OCI-LY1 (cell line): Measurements from ENCODE around the gene NOXA1.

Experiments
- H2AFZ ChIP-seq: fragments of 200-600 bp; sonication (generic), shearing (Covaris generic); 2 replicates; pipeline ENCODE4 v1.6.0; 2014; ENCODE audit warnings: antibody characterized with exemption, mild to moderate bottlenecking, low read length
- H3F3A ChIP-seq: fragments of 200-600 bp; sonication (generic), shearing (Covaris generic); 2 replicates; pipeline ENCODE4 v1.6.0; 2014; ENCODE audit warnings: mild to moderate bottlenecking, antibody characterized with exemption, low read length, moderate library complexity; ENCODE audit not compliant: insufficient read depth
- H3K27ac ChIP-seq: fragments of 200-600 bp; sonication (generic); 2 replicates; pipeline ENCODE4 v1.5.1; 2014; ENCODE audit warnings: low read length, mixed run types, mild to moderate bottlenecking, low read depth; ENCODE audit not compliant: poor library complexity, severe bottlenecking
- H3K27me3 ChIP-seq: fragments of 200-600 bp; sonication (generic); 2 replicates; pipeline ENCODE4 v1.6.0; 2014; ENCODE audit warnings: antibody characterized with exemption, mild to moderate bottlenecking, low read length, moderate library complexity; ENCODE audit not compliant: insufficient read depth
- H3K36me3 ChIP-seq: fragments of 200-600 bp; sonication (generic); 2 replicates; pipeline ENCODE4 v1.6.1; 2014; ENCODE audit warnings: mild to moderate bottlenecking, antibody characterized with exemption, low read length, moderate library complexity, mixed read lengths; ENCODE audit not compliant: insufficient read depth
- H3K4me1 ChIP-seq: fragments of 200-600 bp; sonication (generic); 2 replicates; pipeline ENCODE4 v1.5.1; 2014; ENCODE audit warnings: mild to moderate bottlenecking, low read length, moderate library complexity; ENCODE audit not compliant: insufficient read depth, severe bottlenecking
- H3K4me2 ChIP-seq: fragments of 200-600 bp; sonication (generic), shearing (Covaris generic); 2 replicates; pipeline ENCODE4 v1.6.1; 2014; ENCODE audit warnings: low read length
- H3K4me3 ChIP-seq: fragments of 200-600 bp; sonication (generic); 2 replicates; pipeline ENCODE4 v1.5.1; 2014; ENCODE audit warnings: low read length, low read depth, mild to moderate bottlenecking, mixed read lengths; ENCODE audit not compliant: poor library complexity, severe bottlenecking
- H3K79me2 ChIP-seq: fragments of 200-600 bp; shearing (Covaris generic); 2 replicates; pipeline ENCODE4 v1.6.1; 2016; ENCODE audit warnings: mixed run types, low read length, mixed read lengths; ENCODE audit not compliant: insufficient read depth
- H3K9ac ChIP-seq: fragments of 200-600 bp; sonication (generic), shearing (Covaris generic); 2 replicates; pipeline ENCODE4 v1.6.1; 2014; ENCODE audit warnings: mild to moderate bottlenecking, low read length, mixed read lengths
- H3K9me2 ChIP-seq: fragments of 200-600 bp; sonication (generic), shearing (Covaris generic); 2 replicates; pipeline ENCODE4 v1.6.1; 2014; ENCODE audit warnings: low read depth, mild to moderate bottlenecking, low read length, mixed read lengths
- H3K9me3 ChIP-seq: fragments of 200-600 bp; shearing (Covaris generic); 2 replicates; pipeline ENCODE4 v1.6.1; 2014; ENCODE audit warnings: low read length, mixed read lengths
- H4K20me1 ChIP-seq: fragments of 200-600 bp; sonication (generic), shearing (Covaris generic); 2 replicates; pipeline ENCODE4 v1.6.0; 2016; ENCODE audit warnings: mild to moderate bottlenecking, low read length; ENCODE audit not compliant: insufficient read depth
- CTCF ChIP-seq: fragments of 200-600 bp; sonication (generic), shearing (Covaris generic); IDR thresholded peaks from 2 replicates; pipeline ENCODE4 v1.5.1; 2017; ENCODE audit warnings: mild to moderate bottlenecking, antibody characterized with exemption, low read length, moderate library complexity, mixed read lengths
- EZH2 ChIP-seq: fragments of 200-600 bp; sonication (generic), shearing (Covaris generic); IDR thresholded peaks from 2 replicates; pipeline ENCODE4 v1.8.0; 2017; ENCODE audit warnings: borderline replicate concordance, mixed run types, mild to moderate bottlenecking, antibody characterized with exemption, low read length, moderate library complexity, mixed read lengths

The NOXA1 gene

DNA sequence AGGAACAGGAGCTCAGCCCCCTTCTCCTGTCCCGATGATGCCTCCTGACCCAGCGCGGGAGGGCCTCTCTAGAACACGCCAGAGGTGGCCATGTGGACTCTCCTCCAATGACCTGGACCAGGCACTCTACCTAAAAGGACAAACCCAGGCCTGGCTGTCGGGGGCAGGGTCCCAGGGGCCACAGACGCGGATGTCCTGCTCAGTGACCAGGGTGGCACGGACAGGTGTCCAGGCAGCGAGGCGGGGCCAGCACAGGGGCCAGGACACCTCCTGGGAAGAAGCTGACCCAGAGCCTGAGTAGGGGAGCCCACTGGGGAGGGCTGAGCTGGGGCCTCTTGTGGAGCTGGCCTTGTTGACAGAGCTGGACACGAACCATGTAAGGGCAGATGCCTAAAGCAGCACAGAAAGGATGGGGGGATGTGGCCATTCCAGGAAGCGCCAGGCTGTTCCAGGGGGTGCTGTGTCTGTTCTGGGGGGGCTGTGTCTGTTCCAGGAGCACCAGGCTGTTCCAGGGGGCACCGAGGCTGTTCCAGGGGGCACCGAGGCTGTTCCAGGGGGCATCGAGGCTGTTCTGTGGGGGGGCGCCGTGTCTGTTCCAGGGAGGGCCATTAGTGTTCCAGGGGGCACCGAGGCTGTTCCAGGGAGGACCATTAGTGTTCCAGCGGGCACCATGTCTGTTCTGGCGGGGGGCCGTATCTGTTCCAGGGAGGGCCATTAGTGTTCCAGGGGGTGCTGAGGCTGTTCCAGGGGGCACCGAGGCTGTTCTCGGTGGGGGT, 30.8 kb upstream of the NOXA1 start:
- no peak overlapping the region for H3K27ac ChIP-seq
- no peak overlapping the region for H3K4me2 ChIP-seq
- H3K4me3 ChIP-seq = no peak overlapping the region

GRCh38 chr9:137393176-137394150, 29.7 kb upstream of the NOXA1 start:
- TF ChIP-seq CTCF = no peak
- TF ChIP-seq EZH2 = no peak
- Histone ChIP-seq H4K20me1 (no peaks in the 10 kb centered on the region), H3K4me3 (no peak overlapping the region), H3K4me2 (no peak overlapping the region), H3K36me3 (no peaks in the 10 kb centered on the region), H3K9me2 (no peaks in the 10 kb centered on the region), H3K9me3 (no peaks in the 10 kb centered on the region), H3K9ac (no peak overlapping the region), H3K27ac (no peak overlapping the region), H3F3A (no peaks in the 10 kb centered on the region), H2AFZ (no peak overlapping the region), H3K79me2 (no peaks in the 10 kb centered on the region), H3K4me1 (no peaks in the 10 kb centered on the region), H3K27me3 (no peaks in the 10 kb centered on the region)

More for the DNA sequence above, 30.8 kb upstream of the NOXA1 start:
- Histone ChIP-seq H3K4me1 (no peaks in the 10 kb centered on the region), H3K27me3 (no peaks in the 10 kb centered on the region), H3K36me3 (no peaks in the 10 kb centered on the region), H3K9ac (no peak overlapping the region), H2AFZ (no peak overlapping the region), H3K9me3 (no peaks in the 10 kb centered on the region), H4K20me1 (no peaks in the 10 kb centered on the region), H3F3A (no peaks in the 10 kb centered on the region), H3K9me2 (no peaks in the 10 kb centered on the region), H3K79me2 (no peaks in the 10 kb centered on the region)
- TF ChIP-seq EZH2 (no peak), CTCF (no peak)

- Histone ChIP-seq H3K4me1 (no peaks in the 10 kb centered on the region), H3K9ac (no peak overlapping the region), H3K4me2 (no peak overlapping the region), H4K20me1 (no peaks in the 10 kb centered on the region), H3K9me2 (no peaks in the 10 kb centered on the region), H3K27ac (no peak overlapping the region), H3K79me2 (no peaks in the 10 kb centered on the region), H3K36me3 (no peaks in the 10 kb centered on the region), H2AFZ (no peak overlapping the region), H3F3A (no peaks in the 10 kb centered on the region), H3K9me3 (no peaks in the 10 kb centered on the region), H3K4me3 (no peak overlapping the region), H3K27me3 (no peaks in the 10 kb centered on the region)
- TF ChIP-seq EZH2 = no peak
These were observed 28.1 kb upstream of the NOXA1 start for GRCh38 chr9:137394866-137395665.
